ENCODE data around the gene PID1. TPM values are rescaled to one million over a fixed set of nuclear protein-coding genes. Genes with fewer than 3 reads are reported as not detected.

PID1 gene
- total RNA-seq, 2 donors from 2014 or later: not detected

DNA sequence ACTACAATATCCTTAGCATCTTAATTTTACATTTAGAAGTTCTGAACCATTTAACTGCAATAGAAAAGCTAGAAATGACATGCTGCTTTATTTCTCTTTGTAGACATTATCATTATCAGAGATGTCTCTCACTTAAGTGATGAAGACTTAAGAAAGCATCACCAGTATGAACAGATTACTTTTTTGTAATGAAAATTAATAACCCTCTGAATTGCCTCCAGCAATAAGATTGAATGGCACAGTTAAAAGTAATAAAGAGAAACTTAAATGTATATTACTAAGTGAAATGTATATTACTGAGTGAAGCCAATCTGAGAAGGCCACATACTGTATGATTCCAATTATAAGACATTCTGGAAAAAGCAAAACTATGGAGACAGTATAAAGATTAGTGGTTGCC is 89.4 kb downstream of the PID1 start:
- ATAC-seq (no peak), DNase-seq (ENCODE audit: low spot score) (no peak)
- H3K27me3 Mint-ChIP-seq: no peaks in the 10 kb centered on the region
- H3K36me3 Mint-ChIP-seq: no peaks in the 10 kb centered on the region
- H3K4me3 Mint-ChIP-seq: no peak overlapping the region
- H3K9me3 Mint-ChIP-seq: peaks cover 10% of the 10 kb centered on the region
- no peaks in the 10 kb centered on the region for H3K4me1 Mint-ChIP-seq (ENCODE audit: low read depth in 2 of 2)
- H3K27ac Mint-ChIP-seq: no peak overlapping the region

- Mint-ChIP-seq H3K4me1 (ENCODE audit: low read depth in 2 of 2) (no peaks in the 10 kb centered on the region), H3K4me3 (no peak overlapping the region), H3K27me3 (no peaks in the 10 kb centered on the region), H3K27ac (no peak overlapping the region), H3K36me3 (no peaks in the 10 kb centered on the region), H3K9me3 (peaks cover 13% of the 10 kb centered on the region)
- DNase-seq (ENCODE audit: low spot score) (no peak), ATAC-seq (no peak)
Measured at GRCh38 chr2:229180658-229181057, 90.4 kb downstream of the PID1 start.

GRCh38 chr2:229179628-229180027 is 91.5 kb downstream of the PID1 start:
- DNase-seq (ENCODE audit: low spot score) (no peak), ATAC-seq (no peak)
- H3K27ac Mint-ChIP-seq: no peak overlapping the region
- no peaks in the 10 kb centered on the region for H3K4me1 Mint-ChIP-seq (ENCODE audit: low read depth in 2 of 2)
- H3K27me3 Mint-ChIP-seq: no peaks in the 10 kb centered on the region
- no peaks in the 10 kb centered on the region for H3K36me3 Mint-ChIP-seq
- H3K4me3 Mint-ChIP-seq: no peak overlapping the region
- peaks cover 14% of the 10 kb centered on the region for H3K9me3 Mint-ChIP-seq

GRCh38 chr2:229178706-229179105 is 92.4 kb downstream of the PID1 start:
- no peak for ATAC-seq
- DNase-seq (ENCODE audit: low spot score): no peak
- no peak overlapping the region for H3K4me3 Mint-ChIP-seq
- no peaks in the 10 kb centered on the region for H3K27me3 Mint-ChIP-seq
- peaks cover 17% of the 10 kb centered on the region for H3K9me3 Mint-ChIP-seq
- H3K27ac Mint-ChIP-seq: no peak overlapping the region
- no peaks in the 10 kb centered on the region for H3K4me1 Mint-ChIP-seq (ENCODE audit: low read depth in 2 of 2)
- H3K36me3 Mint-ChIP-seq: no peaks in the 10 kb centered on the region

- H3K4me1 Mint-ChIP-seq (ENCODE audit: low read depth in 2 of 2): no peaks in the 10 kb centered on the region
- H3K27me3 Mint-ChIP-seq: no peaks in the 10 kb centered on the region
- peaks cover 17% of the 10 kb centered on the region for H3K9me3 Mint-ChIP-seq
- DNase-seq (ENCODE audit: low spot score) (no peak), ATAC-seq (no peak)
- H3K36me3 Mint-ChIP-seq: no peaks in the 10 kb centered on the region
- H3K27ac Mint-ChIP-seq: no peak overlapping the region
- H3K4me3 Mint-ChIP-seq: no peak overlapping the region
Measured at GRCh38 chr2:229178117-229178516, 93.0 kb downstream of the PID1 start.

DNA sequence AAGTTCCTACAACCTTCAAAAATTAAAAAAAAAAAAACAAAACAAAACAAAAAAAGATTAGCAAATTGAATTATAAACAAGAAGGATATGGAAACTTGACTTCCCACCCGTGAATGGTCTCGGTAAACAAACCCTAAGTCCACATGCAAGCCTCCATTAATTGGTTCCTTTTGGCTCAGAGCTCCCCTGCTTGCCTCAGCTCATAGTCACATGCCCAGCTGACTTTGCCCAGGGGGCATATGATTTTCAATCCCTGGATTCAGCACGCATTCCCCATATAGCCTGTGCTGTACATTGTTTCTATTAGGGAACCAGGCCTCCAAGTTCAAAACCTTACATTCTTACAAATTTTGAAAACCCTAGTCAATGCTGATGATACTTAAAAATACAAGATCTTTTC is 95.0 kb downstream of the PID1 start:
- Mint-ChIP-seq H3K9me3 (peaks cover 12% of the 10 kb centered on the region), H3K36me3 (no peaks in the 10 kb centered on the region), H3K4me1 (ENCODE audit: low read depth in 2 of 2) (no peaks in the 10 kb centered on the region), H3K4me3 (no peak overlapping the region), H3K27ac (no peak overlapping the region), H3K27me3 (no peaks in the 10 kb centered on the region)
- no peak for ATAC-seq
- no peak for DNase-seq (ENCODE audit: low spot score)

GRCh38 chr2:229175497-229175863 is 95.6 kb downstream of the PID1 start:
- ATAC-seq: no peak
- no peaks in the 10 kb centered on the region for H3K36me3 Mint-ChIP-seq
- H3K4me1 Mint-ChIP-seq (ENCODE audit: low read depth in 2 of 2): no peaks in the 10 kb centered on the region
- H3K9me3 Mint-ChIP-seq: peaks cover 12% of the 10 kb centered on the region
- H3K4me3 Mint-ChIP-seq: no peak overlapping the region
- H3K27ac Mint-ChIP-seq: no peak overlapping the region
- no peak for DNase-seq (ENCODE audit: low spot score)
- no peaks in the 10 kb centered on the region for H3K27me3 Mint-ChIP-seq

- Mint-ChIP-seq H3K27me3 (no peaks in the 10 kb centered on the region), H3K4me1 (ENCODE audit: low read depth in 2 of 2) (no peaks in the 10 kb centered on the region), H3K27ac (no peak overlapping the region), H3K36me3 (no peaks in the 10 kb centered on the region), H3K4me3 (no peak overlapping the region), H3K9me3 (peaks cover 12% of the 10 kb centered on the region)
- DNase-seq (ENCODE audit: low spot score) (no peak), ATAC-seq (no peak)
Measured at GRCh38 chr2:229174794-229175496, 96.1 kb downstream of the PID1 start.

DNA sequence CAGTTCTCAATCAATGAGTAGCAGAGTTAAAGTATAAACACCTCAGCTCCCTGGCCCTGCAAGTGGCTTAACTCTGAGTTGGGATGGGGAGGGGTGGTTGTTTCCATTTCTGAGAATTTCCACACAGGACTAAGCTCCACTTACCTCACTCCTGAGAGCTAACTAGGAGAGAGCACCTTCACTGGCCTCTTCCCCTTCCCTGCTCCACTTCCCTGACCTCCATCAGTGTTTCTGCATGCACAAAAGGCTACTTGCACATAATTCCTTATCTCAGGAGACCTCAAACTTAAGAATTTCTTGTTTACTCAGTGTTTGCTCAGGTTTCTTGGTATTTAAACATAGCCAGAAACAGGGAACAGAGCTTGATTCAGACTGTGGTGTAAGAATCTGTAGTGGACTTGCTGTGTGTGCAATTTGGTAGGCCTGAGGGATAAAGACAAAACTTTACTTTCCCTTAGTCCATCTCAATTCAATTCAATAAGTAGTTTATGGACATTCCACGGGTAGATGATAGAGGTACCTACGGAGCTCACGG is 97.2 kb downstream of the PID1 start:
- Mint-ChIP-seq H3K4me1 (ENCODE audit: low read depth in 2 of 2) (no peaks in the 10 kb centered on the region), H3K36me3 (no peaks in the 10 kb centered on the region), H3K27ac (no peak overlapping the region), H3K9me3 (peaks cover 15% of the 10 kb centered on the region), H3K27me3 (no peaks in the 10 kb centered on the region), H3K4me3 (no peak overlapping the region)
- DNase-seq (ENCODE audit: low spot score) (no peak), ATAC-seq (no peak)

- H3K27ac Mint-ChIP-seq: no peak overlapping the region
- DNase-seq (ENCODE audit: low spot score) (no peak), ATAC-seq (no peak)
- H3K4me3 Mint-ChIP-seq: no peak overlapping the region
- no peaks in the 10 kb centered on the region for H3K4me1 Mint-ChIP-seq (ENCODE audit: low read depth in 2 of 2)
- H3K9me3 Mint-ChIP-seq: peaks cover 11% of the 10 kb centered on the region
- no peaks in the 10 kb centered on the region for H3K27me3 Mint-ChIP-seq
- H3K36me3 Mint-ChIP-seq: no peaks in the 10 kb centered on the region
Measured at GRCh38 chr2:229170916-229171315, 100.2 kb downstream of the PID1 start.

- no peak overlapping the region for H3K4me3 Mint-ChIP-seq
Measured at GRCh38 chr2:229170171-229170570, 100.9 kb downstream of the PID1 start.

DNA sequence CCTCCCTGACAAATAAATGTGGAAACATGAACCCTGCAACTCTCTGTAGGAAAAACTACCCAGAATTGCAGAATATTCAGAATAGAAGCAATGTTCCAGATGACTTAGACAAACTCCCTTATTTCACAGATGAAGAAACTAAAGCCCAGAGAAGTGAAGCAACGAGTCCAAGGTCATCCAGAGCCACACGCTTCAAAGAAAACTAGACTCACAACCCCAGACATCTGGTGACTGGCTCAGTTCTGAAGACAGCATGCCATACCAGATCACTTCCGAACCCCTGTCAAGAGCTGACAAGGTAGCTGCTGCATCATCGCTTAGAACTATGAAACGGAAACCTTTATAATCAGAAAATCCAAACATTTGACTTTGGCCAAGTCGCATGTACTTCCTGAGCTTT is 101.3 kb downstream of the PID1 start:
- H3K4me1 Mint-ChIP-seq (ENCODE audit: low read depth in 2 of 2): no peaks in the 10 kb centered on the region
- no peak for ATAC-seq
- no peak overlapping the region for H3K4me3 Mint-ChIP-seq
- no peaks in the 10 kb centered on the region for H3K27me3 Mint-ChIP-seq
- peaks cover 7% of the 10 kb centered on the region for H3K9me3 Mint-ChIP-seq
- no peak overlapping the region for H3K27ac Mint-ChIP-seq
- no peaks in the 10 kb centered on the region for H3K36me3 Mint-ChIP-seq
- no peak for DNase-seq (ENCODE audit: low spot score)

More at GRCh38 chr2:229170171-229170570, 100.9 kb downstream of the PID1 start:
- H3K9me3 Mint-ChIP-seq: peaks cover 7% of the 10 kb centered on the region
- no peaks in the 10 kb centered on the region for H3K36me3 Mint-ChIP-seq
- ATAC-seq (no peak), DNase-seq (ENCODE audit: low spot score) (no peak)
- no peaks in the 10 kb centered on the region for H3K27me3 Mint-ChIP-seq
- no peaks in the 10 kb centered on the region for H3K4me1 Mint-ChIP-seq (ENCODE audit: low read depth in 2 of 2)
- H3K27ac Mint-ChIP-seq: no peak overlapping the region

DNA sequence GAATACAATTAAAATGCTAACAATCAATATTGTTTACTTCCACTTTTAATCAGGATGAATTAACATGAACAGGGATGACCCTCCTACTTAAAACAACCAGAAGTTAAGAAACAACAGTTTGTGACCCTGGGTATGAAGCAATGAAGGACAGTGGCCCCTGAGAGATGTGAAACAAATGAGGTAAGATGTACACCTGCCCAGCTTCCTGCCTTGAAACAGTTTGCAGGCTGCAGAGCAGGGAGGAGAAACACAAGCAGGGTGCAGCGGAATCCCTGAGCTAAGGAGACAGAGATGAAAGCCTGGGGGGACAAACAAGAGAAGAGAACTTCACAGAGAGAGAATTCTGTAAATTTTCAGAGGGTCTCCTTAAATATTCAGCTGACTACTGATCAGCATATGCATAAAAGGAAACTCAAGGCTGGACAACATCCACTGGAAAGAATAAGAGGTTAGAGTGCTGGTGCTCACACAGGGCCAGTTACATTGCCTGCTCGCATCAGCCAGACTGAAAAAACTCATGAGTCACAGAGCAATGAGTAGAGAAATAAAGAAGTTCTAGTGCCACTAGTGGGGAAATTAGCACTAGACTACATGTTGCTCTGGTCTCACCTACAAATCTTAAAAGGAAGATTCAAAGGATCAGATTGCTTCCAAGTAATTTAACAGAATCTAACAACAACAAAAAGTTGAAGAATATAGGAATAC is 106.4 kb downstream of the PID1 start:
- no peak overlapping the region for H3K27ac Mint-ChIP-seq
- DNase-seq (ENCODE audit: low spot score): no peak
- H3K27me3 Mint-ChIP-seq: no peaks in the 10 kb centered on the region
- ATAC-seq: no peak
- H3K4me3 Mint-ChIP-seq: no peak overlapping the region
- H3K4me1 Mint-ChIP-seq (ENCODE audit: low read depth in 2 of 2): no peaks in the 10 kb centered on the region
- H3K9me3 Mint-ChIP-seq: peaks cover 6% of the 10 kb centered on the region
- H3K36me3 Mint-ChIP-seq: no peaks in the 10 kb centered on the region

GRCh38 chr2:229163893-229164292 is 107.2 kb downstream of the PID1 start:
- ATAC-seq: no peak
- Mint-ChIP-seq H3K36me3 (no peaks in the 10 kb centered on the region), H3K4me3 (no peak overlapping the region), H3K27me3 (no peaks in the 10 kb centered on the region), H3K27ac (no peak overlapping the region), H3K9me3 (peaks cover 4% of the 10 kb centered on the region), H3K4me1 (ENCODE audit: low read depth in 2 of 2) (no peaks in the 10 kb centered on the region)
- DNase-seq (ENCODE audit: low spot score): no peak

Data from natural killer cell treated with Interleukin-12 subunit alpha and Interleukin-12 subunit beta and Interleukin-15 and Interleukin-18, amount 100 ng/mL, for 72 hours (primary cell).